Activated T-cell treated with anti-CD3 and anti-CD28 coated beads for 48 hours (primary cell): ENCODE data around the gene SEMA3D.

Source experiments
- DNase-seq: peaks from one replicate; pipeline ENCODE4 v3.0.0-alpha.2; 2020; ENCODE audit warnings: low read depth

SEMA3D gene

DNA sequence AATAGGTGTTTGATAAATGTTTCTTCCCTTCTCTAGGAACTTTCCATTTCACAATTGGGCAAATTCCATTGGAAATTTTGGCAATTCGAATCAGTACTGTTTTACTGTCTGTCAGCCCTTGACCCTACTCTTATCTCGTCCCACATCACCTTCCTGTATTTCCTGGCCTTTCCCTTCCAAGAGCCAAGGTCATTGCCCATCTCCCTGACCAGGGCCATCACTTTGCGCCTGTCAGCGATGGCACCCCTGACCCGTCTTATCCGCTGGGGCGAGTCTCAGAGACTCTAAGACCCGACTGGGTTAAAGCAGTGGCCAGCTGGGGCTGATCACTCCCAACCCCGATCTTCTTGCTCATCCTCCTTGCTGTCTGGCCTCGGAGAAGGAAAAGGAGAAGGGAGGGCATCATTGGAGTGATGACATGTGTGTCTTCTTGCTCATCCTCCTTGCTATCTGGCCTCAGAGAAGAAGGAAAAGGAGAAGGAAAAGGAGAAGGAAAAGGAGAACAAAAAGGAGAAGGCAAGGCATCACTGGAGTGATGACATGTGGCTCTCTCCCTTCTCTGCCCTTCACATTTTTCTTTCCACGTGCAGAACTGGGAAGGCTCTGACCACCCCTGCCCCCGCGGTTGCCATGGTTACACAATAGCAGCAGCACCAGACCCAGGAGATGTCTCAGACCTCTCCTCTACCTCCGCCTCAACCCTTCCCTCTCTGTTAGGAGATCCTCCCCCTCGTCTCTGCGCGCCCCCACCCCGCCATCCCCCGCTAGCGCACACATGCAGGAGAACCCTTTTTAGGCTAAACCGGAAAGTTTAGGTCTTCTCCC, 2.0 kb downstream of the SEMA3D start:
- no peak for DNase-seq

GRCh38 chr7:85183296-85183695, 3.6 kb downstream of the SEMA3D start:
- DNase-seq: no peak

DNA sequence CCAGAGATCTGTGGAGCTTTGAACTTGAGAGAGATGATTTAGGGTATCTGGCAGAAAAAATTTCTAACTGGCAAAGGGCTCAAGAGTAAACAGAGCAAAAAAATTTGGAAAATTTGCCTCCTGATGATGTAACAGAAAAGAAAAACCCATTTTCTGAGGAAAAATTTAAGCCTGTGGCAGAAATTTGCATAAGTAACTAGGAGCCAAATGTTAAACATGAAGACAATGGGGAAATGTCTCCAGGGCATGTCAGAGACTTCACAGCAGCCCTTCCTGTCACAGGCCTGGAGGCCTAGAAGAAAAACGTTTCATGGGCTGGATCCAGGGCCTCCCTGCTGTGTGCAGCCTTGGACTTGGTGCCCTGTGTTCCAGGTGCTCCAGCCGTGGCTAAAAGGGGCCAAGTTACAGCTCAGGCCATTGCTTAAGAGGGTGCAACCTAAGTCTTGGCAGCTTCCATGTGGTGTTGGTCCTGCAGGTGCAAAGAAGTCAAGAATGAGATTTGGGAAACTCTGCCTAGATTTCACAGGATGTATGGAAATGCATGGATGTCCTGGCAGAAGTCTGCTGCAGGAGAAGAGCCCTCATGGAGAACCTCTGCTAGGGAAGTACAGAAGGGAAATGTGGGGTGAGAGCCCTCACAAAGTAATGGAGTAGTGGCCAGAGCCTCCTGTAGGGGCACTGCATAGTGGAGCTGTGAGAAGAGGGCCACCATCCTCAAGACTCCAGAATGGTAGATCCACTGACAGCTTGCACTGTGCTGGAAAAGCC, 8.1 kb downstream of the SEMA3D start:
- DNase-seq: no peak

DNA sequence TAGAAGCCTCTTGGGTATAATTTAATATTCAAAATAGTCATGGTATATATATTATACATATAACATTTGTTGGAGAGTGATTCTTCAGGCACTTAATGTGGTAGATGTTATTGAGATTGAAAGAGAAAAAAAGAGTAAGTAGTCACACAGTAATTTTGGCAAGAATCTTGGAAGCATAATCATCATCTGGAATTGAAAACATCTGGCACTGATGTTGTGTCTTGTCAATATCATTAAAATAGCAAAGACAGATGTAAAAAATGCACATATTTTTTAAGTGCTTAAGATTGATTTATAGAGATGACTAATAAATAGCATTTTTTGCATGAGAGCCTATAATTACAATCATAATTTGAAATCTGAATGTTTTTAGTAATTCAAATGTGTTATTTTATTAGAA, 9.5 kb downstream of the SEMA3D start:
- DNase-seq: no peak

GRCh38 chr7:85176197-85176596, 10.7 kb downstream of the SEMA3D start:
- no peak for DNase-seq

DNA sequence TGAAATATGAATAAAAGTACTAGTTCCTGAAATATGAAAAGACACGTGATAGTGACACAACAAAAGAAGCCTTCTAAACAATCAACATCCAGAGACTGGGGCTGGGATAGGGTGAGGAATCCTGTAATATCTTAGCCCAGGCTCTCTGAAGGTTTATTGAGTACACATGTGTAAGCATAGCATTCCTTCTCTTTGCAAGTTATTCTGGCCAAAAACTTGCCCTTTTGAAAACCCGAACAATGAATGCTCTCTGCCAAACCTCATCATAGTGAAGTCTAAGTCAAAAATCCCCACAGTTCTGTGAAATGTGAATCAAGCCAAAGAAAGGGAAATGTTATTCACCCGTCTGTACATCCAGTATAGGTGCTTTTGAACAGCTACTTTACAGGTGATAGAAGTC, 11.6 kb downstream of the SEMA3D start:
- no peak for DNase-seq

DNA sequence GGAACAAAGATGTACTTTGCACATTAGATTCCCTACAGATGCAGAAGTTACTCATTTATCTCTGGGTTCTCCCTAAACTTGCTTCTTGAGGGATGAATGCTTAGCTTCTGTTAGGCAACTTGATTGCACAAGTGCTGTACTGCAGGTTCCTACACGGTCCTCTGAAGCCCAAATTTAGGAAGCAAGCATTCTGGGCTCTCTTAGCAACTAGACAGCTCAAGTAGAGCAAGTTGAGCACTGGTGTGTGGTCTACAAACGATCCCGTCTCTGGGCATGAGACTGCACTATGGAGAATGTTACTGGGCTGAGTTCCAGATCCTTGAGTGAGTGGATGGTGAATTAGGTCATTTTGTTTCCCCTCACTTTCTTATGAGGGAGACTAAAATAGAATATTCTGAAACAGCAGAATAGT, 14.3 kb downstream of the SEMA3D start:
- no peak for DNase-seq

GRCh38 chr7:85167636-85168035, 19.2 kb downstream of the SEMA3D start:
- DNase-seq: no peak

DNA sequence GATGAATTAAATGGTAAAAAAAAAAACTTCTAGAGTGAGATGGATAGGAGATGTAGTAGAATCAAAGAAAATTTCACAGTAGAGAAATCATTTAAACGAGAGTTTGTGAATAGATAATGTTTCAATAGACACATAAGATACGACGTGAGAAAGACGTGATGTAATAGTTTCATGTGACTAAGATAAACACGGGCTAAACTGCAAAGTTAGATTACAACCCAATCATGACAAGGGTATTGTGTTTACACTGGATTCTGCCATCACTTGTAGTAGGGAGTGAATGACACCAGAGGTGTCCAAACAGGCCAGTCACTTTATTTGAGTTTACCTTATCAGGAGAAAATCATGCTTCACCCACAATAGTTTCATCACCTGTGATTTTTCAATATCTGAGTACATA, 21.6 kb downstream of the SEMA3D start:
- DNase-seq: no peak

DNA sequence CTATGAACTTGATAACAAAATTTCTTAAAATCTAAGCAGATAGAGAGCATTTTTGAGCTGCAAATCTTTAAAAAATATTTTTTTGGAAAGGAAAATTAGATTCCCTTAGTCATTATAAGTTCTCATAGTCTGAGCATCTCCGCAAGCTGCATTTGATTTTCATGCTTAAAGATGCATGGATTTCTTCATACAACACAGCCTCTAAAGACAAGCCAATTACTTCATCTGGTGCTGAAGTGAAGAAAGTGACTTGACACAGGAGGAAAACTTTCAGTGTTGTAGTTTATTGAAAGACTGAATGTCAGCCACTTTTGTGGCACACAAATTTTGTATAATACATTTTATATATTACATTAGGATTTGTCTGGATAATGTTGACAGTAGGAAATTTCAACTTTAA, 22.5 kb downstream of the SEMA3D start:
- no peak for DNase-seq

GRCh38 chr7:85162721-85163120, 24.1 kb downstream of the SEMA3D start:
- no peak for DNase-seq

DNA sequence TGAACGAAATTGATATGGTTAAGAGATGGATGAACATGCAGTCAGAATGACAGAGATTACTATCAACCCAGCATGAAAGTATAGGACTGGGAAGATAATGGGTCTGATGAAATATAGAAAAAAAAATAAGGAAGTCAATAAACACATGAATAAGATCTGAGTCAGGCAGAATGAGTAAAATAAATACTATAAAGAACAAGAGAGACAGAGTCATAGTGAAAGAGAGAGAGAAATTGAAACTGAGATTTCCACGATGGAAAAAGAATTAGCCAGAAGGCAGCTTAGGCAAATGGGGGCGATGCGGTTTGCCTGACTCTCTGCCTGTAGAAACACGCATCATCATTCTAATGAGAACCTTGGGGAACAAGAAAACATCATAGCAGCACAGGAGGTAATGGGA, 26.6 kb downstream of the SEMA3D start:
- DNase-seq: no peak

- no peak for DNase-seq
Measured at GRCh38 chr7:85159003-85159402, 27.9 kb downstream of the SEMA3D start.

- no peak for DNase-seq
Measured at GRCh38 chr7:85156661-85157208, 30.1 kb downstream of the SEMA3D start.

DNA sequence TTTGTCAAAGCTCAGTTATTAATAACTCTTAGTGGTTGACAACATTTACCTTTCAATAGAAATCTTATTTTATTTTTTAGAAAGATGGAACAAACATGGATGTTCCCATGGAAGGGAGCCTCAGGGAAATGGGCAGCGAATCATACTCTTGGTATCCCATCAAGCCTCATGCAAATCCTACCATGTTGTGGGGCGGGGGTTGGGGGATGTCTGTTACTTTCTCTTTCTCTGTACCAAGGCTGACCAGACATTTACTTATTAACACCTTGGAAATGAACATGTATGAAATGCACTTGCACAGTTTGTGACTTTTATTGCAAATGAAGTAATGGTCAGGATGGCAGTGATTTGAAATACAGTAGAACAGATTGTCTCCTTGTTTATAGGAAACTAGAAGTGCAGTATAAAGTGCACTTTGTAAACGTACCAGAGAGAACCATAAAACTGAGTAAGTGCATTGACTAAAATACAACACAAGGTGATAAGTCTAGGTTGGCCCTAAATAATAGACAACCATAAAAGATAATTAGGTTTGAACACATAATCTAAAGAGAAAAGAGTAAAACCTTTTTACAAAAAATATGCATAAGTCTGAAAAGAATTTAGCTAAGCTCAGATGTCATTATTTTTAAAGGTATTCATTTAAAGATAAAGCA, 32.4 kb downstream of the SEMA3D start:
- DNase-seq: no peak

DNA sequence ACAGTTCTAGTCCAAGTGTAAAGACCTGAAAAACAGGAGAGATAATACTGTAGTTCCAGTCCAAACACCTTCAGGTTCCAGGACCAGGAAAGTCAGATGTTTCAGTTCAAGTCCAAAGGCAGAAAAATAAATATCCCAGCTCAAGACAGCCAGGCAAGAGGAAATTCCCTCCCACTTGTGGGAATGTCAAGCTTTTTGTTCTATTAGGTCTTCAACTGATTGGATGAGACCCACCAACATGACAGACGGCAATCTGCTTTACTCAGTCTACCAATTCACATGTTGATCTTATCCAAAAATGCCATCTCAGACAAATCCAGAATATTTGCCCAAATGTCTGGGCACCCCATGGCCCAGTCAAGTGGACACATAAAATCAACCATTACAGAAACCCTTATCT, 33.1 kb downstream of the SEMA3D start:
- no peak for DNase-seq

DNA sequence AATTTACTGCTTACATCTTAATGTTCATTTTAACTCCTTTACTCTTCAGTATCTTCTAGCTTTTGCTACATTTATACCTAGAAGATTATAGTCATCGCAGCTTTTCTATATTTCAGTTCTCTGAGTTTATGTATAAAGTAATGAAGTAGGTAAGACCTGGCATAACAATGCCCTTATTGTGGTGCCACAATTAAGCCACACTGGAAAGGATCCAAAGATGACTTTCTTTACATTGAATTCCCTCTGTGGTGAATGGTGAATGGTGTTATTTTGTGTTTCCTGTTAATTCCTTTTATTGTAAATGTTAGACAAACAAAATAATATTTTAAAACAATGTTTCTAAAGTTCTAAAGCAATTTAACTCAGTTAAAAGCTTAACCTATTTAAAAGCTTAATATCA, 36.2 kb downstream of the SEMA3D start:
- no peak for DNase-seq

GRCh38 chr7:85144771-85145170, 42.1 kb downstream of the SEMA3D start:
- DNase-seq: no peak

DNA sequence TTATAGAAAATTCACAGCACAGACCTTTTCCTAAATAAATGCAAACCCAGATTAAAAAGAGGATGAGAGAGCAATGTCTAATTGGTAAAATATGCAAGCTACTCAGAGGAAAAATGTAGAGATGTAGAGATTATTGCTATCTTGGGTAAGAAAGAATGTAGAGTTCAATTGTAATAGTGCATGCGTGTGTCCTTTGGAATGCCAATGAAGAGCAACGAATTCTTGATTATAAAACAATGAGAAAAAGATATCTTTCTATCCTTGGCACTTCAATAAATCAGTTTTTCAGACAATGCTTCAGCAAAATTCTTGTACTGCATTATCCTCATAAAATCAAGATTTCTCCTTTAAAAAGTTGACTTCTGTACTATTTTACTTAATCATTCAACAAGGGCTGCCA, 50.9 kb downstream of the SEMA3D start:
- DNase-seq: no peak

- no peak for DNase-seq
Measured at GRCh38 chr7:85133560-85133959, 53.3 kb downstream of the SEMA3D start.

- no peak for DNase-seq
Measured at GRCh38 chr7:85133006-85133405, 53.9 kb downstream of the SEMA3D start.

DNA sequence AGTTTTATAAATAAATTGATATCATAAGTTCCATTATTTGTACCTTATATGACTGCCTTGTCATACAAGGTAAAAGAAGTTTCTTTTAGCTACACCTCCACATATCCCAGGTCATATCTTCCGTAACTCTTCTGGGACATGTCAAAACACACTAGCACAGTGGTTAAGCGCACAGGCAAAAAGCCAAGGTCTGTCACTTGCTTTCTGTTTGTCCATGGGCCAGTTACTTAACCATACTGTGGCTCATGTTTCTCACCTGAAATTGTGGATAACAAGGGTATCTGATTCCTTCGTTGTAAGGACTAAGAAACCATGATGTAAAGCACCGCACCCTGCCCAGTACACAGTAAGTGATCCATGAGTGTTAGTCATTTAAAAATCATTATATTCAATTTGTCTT, 56.2 kb downstream of the SEMA3D start:
- no peak for DNase-seq

DNA sequence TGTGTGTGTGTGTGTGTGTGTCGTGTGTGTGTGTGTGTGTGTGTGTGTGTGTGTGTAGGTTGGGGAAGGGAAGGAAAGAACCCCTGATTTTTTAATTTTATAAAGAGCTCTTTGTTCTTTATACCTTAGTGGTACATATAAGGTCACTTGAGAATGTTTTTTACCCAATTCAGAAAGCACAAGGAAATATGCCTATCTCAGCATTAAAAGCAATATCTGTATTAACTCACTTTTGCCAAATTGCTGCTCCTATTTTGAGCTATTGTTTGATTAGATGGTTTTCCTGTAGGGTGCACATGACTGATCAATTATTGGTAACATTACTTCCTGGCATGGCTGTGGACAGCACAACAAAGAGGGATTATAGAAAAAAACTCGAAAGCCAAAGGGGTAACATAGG, 60.5 kb downstream of the SEMA3D start:
- DNase-seq: no peak
